GM21825 (cell line): ENCODE data around the gene RNF19B.
A peak's percentile ranks its signal among the peaks of the same experiment; 100 is the strongest.
"Not testable (repeated sequence)": the region's sequence is repeated elsewhere in the genome, so short reads cannot be mapped to it uniquely, and the experiment has no call there.

ENCODE experiments used
- ATAC-seq: cut with Tn5 transposase; IDR thresholded peaks from one replicate; pipeline ENCODE4 v1.9.1; 2021; ENCODE audit warnings: mild to moderate bottlenecking, moderate library complexity; ENCODE audit not compliant: unreplicated experiment

Gene RNF19B

GRCh38 chr1:32964461-32965250, at the start of gene RNF19B:
RNF19B (minus strand) TSS chr1:32964809; CDS start chr1:32964685, 124 bp downstream.
- ATAC-seq, result peak; percentile 79

DNA sequence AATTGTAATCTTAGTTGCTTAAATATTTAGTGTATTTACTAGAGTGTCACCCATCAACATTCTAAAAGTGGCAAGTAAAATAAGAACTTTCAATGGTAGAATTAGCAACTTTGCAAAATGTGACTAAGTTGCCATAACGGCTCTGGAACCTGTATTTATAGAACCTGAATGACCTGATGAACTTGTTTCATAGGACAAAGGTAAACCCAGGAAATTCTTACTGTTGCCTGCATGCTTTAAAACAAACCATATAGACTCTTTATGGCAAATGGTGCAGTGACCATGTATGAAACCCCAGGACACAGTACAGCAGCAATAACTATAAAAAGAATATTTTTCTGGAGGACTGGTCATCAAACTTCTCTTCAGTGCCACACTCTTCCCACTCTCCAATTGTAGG, 49.2 kb upstream of the RNF19B start:
- ATAC-seq, result no peak

DNA sequence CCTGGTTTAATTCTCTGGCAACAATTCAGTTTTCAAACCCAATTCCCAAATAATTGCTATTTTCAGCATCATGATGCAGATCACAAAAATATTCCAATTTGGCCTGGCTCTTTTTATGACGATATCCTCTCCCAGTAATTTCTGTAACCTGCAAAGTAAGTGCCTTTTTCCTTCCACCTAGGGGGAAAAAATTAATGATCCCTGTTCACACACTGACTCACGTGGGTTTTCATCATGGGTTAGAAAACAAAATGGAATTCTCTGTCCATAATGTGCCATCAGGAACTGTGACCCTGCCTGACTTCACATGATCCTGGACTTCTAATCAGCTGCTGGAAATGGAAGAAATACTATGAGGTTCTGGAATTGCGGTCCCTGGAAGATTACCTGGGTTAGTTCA, 47.6 kb upstream of the RNF19B start:
- ATAC-seq, result no peak

- ATAC-seq, result no peak
Observed at GRCh38 chr1:33010932-33011731, 46.5 kb upstream of the RNF19B start.

DNA sequence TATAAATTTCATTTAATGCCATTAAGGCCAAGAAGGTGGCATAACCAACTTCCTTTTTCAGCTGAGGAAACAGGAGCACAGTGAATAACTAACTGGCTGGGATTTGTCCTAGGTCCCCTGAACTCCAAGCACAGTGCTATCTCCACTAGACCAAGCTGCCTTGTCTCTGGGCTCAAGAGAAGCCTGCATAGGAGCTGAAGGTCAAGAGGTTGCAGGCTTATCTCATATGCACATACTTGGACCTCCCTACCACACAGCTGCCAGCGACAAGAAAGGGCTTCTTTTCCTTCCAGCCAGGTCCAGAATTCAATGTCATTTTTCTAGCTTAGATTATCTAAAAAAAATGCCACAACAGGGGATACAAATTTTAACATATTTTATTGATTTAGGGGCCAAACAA, 45.0 kb upstream of the RNF19B start:
- no peak for ATAC-seq

GRCh38 chr1:33008051-33008914, 43.7 kb upstream of the RNF19B start:
- ATAC-seq, result no peak

DNA sequence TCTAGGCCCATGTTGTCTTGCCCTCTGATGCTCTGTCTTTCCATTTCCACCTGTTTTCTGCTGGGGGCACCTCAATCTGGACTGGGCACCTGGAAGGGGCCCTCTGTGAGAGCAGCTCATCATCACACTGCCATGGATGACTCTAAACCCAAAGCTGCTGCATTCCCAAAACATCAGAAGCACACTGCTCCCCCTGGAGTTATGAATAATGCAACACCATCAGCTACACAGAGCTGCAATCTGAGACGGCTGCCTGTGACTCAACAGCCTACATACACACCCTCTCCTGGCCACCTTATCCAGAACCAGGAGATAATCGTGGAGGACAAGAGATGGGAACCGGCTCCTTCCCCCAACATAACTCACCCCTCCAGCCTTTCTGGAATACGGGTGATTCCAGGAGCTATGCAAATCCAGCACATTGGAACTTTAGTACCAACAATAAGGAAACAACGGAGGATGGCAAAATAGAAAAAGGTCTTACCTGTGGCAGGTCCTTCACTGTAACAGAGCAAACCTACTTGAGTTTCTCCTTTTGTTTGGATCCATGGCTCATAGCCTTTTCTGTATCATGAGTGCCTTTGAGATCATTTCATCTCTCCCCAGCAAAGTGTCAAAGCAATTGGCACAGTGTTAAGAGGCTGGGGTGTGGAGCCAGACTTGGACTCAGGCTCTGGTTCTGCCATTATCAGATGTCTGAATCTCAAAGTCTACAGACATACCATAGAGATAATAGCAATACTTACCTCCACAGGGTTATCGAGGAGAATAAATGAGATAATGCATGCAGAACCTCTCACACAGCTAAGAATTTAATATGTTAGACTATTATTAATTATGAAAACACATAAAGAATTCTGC, 42.8 kb upstream of the RNF19B start:
- no peak for ATAC-seq

- no peak for ATAC-seq
Observed at GRCh38 chr1:33005838-33006421, 41.3 kb upstream of the RNF19B start.

DNA sequence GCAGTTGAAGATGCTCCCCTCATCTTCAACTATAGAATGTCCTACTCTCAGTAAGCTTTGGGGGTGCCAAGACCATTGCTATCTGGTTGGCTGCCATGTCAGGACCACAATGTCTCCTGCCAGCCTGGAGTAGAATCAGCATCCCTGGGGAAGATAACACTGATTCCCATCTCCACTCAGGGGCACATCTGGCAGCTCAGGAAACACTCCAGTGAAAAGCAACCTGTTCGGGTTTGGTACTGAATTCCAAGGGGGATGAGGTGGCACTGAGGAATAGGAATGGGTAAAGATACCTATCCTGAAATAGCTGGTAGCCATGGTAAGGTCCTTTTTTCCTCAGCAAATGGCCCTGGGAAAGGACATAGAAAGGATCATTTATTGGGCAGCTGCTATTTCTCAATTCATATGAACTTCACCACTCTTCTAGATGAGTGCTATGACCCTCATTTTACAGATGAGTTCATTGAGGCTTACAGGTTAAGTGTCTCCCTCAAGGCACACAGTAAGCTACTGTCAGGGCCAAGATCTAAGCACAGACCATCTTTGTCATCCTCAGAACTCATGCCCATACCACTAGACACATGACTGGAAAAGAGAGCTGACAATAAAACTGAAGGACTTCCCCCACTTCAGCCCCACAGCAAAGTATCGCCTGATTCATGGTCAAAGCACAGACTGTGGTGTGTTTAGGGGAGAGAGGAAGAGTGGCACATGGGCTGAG, 40.7 kb upstream of the RNF19B start:
- no peak for ATAC-seq

DNA sequence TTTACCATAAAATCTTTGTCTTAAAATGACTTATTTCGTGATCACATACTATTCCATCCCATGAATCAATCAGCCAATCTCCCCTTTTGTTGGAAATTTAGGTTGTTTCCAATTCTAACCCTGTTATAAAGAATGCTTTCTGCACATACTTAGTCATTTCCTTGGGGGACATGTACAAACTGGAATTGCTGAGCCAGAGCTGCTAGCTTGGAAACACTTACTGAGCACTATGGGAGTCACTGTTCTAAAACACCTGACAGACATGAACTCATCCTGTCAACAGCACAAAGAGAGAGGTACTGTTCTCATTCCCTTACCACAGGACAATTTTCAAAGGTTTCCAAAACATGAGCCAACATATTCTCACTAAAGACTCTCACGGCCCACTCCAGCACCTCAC, 40.0 kb upstream of the RNF19B start:
- no peak for ATAC-seq

GRCh38 chr1:33003657-33004056, 39.0 kb upstream of the RNF19B start:
- ATAC-seq, result no peak

- no peak for ATAC-seq
Observed at GRCh38 chr1:33002006-33002405, 37.4 kb upstream of the RNF19B start.

- no peak for ATAC-seq
Observed at GRCh38 chr1:33001282-33001681, 36.7 kb upstream of the RNF19B start.

DNA sequence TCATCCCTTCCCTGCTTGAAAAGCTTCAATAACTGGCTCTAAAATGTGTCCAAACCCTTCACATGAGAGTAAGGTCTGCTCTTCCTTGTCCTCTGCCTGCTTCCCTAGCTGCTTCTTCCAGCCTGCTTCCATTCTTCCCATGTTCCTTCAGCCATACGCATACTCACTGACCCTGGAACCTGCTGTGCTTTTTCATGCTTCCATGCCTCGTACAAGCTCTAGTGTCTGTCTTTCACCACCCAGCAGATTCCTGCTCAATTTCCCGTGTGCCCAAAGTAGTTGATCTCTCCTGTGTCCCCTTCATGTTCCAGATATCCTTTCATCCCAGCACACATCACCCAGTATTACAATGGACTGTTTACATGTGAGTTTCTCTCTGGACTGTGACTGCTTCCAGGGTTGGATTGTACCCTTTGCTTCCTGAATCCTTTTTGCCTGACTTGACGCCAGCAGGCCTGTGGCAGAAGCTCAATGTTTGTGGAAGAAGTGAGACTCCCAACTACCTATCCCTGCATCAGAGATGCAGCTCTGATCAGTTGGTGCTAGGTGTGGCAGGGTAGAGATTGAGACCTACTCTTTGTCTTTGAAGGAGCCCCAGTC, 35.9 kb upstream of the RNF19B start:
- no peak for ATAC-seq

DNA sequence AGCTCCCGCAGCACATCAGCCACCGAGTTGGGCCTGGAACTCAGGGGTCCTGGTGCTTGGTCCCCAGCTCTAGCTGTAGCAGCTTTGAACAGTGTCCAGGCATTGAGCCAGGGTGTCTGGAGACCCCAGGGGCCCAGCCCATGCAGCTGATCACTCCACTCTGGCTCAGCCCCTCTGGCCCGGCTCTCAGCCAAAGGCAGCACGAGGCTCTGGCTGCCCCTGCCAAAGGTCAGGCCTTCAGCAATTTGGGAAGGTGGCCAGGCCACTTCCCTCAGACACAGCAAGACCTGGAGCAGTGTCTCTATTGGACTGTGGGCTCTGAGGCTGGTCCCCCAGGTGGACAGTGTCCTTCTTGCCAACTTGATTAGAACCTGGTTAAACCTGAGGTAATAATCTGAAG, 34.4 kb upstream of the RNF19B start:
- no peak for ATAC-seq

GRCh38 chr1:32998064-32998463, 33.5 kb upstream of the RNF19B start:
- no peak for ATAC-seq

GRCh38 chr1:32997381-32997891, 32.8 kb upstream of the RNF19B start:
- no peak for ATAC-seq

- ATAC-seq, result not testable (repeated sequence)
Observed at GRCh38 chr1:32993324-32993636, 28.7 kb upstream of the RNF19B start.
